ENCODE measurements around the gene ANAPC15.

Gene ANAPC15

DNA sequence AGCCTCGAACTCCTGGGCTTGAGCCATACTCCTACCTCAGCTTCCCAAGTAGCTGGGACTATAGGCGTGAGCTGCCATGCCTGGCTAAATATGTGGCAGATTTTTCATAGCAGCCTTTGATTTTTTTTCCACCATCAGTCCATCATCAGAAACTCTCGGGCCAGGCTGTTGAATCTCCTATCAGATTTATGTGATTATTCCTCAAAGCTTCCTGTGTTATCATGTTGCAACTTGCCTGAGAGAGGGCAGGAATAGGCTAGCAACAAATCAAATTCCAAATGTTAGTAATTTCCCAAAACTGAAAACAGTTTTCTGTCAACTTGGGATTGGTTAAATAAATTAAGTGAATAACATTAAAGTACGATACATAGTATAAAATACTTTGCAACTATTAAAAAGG lies 28.4 kb downstream of the ANAPC15 start:
- DNase-seq, result no peak

DNA sequence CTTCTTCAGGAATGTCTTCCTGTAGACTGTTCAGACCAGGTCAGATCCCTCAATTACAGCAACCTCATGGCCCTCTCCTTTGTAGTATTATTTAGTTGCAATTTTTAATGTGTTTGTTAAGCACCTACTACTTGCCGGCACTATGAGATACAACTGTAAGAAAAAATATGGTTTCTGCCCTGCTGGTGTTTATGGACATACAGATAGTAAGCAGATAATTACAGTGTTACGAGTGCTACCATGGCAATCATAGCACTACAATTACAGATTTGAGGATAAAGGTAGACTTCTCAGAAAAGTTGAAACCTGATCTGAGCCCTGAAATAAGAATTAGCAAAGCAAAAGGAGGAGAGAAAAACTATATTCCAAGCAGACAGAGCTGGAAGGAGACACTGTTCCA lies 29.1 kb downstream of the ANAPC15 start:
- DNase-seq, result no peak

DNA sequence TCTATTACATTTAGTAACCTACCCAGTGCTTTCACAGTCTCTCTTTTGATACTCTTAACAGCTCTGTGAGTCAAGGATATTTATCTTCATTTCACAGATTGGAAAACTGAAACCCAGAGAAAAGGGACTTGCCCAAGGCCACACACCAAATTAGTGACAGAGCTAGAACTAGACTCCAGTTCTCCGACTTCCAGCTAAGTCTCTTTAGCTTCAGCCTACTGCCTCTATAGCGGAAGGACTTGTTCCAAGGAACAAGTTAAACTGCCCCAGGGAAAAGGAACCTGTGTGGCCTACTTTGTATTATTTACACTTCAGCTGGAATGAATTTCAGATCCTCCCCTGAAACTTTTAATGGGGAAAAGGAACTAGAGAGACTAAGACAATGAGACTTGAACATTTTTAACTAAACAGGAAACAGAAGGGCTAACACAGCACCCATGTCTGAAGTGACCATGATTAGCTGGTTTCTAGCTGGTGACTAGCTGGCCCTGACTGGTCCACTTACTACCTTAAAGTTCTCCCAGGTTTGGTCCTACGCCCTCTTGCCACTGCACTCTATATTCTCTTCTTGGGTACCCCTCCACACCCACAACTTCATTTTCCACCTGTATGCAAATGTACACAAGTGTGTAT lies 30.6 kb downstream of the ANAPC15 start:
- DNase-seq, result no peak

DNA sequence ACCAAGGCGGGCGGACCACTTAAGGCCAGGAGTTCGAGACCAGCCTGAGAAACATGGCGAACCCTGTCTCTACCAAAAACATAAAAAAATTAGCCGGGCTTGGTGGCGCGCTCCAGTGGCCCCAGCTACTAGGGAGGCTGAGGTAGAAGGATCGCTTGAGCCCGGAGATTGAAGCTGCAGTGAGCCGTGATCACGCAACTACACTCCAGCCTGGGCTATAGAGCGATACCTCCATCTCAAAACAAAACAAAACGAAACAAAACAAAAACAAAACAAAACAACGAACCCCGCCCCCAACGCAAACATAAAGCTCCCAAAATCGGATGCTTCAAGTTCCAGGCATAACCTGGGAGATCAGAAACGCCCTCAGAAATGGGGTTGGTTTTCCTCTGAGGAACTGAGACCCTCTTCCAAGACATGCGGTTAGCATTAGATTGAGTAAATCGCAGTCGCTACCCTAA lies 31.3 kb downstream of the ANAPC15 start:
- DNase-seq, result no peak

DNA sequence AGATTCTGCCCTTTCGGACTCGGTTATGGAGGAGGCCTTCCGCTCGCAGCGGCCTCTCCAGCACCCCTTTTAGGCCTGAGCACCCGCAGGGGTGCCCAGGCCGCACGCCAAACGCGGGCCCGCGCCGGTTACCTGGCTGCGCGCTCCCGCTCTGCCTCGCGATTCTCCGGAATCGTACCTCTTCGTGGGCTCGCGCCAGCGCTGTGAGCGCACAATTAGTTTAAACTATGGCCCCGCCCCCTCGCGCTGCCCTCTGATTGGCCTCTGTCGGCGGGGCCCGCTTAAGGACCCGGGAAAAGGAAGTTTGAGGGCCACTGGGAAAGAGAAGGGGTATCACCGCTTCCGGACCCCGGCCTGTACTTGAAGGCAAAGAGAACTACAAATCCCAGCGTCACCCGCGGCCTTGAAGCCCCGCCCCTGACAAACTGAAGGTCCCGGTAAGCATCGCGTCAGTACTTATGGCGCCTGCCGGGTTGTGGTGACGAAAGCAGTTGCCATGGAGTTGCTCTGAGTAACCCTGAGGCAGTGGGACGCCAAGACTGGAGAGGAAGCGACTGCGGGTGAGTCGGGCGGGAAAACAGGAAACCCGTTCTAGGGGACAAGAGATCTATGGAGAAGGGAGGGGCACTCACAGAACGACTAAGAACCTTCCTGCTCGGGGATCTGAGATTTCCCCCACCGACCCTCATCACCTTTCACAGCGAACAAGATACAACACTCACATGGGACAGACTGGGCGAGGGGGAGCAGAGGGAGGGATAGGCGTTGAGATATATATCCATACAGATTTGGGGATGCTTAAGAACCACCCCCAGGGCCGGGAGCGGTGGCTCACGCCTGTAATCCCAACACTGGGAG lies 31.9 kb downstream of the ANAPC15 start, which contains the start of the genes LRRC51 and NUMA1:
Gene LRRC51, plus strand, starts transcription at position 525 of the 858 bp plus-strand sequence. CDS start 8,234 bp downstream, outside the sequence.
Gene NUMA1, minus strand, starts transcription at position 217 of the 858 bp plus-strand sequence. CDS start 44,599 bp downstream, outside the sequence.
- DNase-seq, result peak; percentile 100

DNA sequence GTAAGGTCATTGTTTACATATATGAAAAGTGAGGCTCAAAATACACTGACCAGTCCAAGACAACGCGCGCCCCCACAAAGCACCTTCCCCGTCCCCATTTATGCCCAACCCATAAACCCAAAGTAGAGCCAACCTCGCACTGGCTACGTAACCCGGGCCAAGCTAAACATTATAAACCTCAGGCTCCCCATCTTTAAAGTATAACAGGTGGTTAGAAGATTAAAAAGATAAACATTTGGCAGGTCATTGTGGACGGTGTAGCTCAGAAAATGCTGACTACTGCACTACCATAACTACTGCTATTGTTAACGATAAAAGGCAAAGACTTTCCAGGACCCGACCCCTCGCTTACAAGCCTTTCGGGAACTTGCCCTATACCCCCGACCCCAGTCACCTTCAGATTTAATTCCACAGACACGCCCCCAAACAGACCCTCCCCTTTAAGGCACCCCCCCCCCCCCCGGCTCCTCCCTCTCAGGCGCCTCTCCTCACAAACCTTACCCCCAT lies 32.6 kb downstream of the ANAPC15 start:
- DNase-seq, result peak; percentile 14 to 55

DNA sequence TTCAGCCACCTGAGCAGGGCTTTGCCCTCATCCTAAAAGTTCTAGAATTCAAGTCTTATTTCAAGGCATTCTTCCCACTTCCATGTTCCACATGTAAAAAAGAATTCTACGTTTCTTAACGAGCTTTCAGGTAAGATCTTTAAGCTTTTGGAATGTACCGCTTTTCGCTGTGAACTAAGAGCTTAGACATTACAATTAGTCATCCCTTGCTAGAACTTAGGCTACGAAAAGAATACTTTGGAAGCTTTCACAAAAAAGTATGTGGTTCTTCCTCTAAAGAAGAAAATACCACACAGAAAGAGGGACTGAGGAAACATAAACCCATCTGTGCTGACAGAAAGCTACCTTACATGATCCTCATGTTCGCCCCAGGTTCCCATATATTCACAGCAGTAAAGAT lies 34.0 kb downstream of the ANAPC15 start:
- DNase-seq, result no peak

DNA sequence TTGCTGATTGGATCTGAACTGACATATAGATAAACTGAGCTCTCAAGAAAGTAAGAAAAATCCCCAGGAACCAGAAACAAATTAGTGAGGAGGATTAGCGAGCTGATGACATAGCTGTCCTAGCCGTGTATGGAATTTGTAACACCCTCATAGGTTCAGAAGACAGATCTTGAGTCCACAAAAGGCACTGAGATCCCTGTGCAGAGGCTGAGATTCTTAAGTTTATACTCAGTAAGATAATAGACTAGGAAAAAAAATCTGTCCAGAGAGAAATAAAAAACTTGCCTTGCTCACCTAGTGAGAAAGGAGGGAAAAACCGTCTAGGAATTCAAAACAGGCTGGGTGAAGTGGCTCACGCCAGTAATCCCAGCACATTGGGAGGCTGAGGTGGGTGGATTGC lies 36.7 kb downstream of the ANAPC15 start:
- DNase-seq, result no peak

DNA sequence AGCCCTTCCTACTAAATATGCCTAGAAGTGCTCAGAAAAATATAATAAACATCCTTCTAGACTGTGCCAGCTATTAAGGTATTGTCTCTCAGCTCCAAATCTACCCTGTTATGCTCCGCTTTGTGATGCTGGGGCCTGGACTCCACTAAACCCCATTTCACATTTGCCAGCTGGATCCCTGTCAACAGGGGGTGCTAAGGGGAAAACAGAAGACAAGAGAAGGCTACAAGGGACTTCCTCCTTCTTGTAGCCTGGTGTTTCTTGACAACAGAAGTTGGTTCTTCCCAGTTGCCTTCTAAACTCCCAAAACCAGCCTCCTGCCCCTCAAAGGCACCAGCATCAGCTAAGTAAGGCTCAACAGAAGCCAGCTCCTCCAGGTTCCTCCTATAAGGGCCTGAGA lies 37.4 kb downstream of the ANAPC15 start:
- DNase-seq, result peak in 1 of 2 donors; percentile 22

DNA sequence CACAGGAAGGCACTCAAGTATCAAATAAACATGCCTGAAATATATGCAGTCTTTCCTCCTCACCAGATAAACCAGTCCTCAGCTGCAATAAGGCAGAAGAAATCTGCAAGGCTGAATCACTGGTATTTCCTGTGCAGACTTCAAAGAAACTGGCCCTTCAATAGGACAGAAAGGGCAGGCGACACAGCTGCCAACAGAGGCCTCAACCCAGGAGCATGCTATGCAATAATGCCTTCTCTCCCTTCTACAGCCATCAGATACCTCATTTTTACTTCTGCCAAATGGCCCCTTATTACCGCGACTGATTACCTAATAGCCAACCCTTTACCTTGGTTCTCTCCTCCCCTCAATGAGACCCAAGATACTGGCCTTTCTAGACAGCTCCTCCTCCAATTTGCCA lies 40.1 kb downstream of the ANAPC15 start:
- DNase-seq, result no peak

DNA sequence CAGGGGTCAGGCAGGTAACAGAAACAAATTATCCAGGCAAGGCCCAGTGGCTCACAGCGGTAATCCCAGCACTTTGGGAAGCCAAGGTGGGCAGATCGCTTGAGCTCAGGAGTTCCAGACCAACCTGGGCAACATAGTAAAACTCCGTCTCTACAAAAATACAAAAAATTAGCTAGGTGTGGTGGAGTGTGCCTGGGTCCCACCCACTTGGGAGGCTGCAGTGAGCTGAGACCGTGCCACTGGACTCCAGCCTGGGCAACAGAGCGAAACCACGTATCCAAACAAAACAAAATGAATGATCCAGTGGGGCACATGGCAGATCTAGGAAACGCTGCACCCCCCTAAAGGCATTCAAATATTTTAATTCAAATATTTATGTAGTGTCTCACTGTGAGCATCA lies 42.0 kb downstream of the ANAPC15 start:
- no peak for DNase-seq

DNA sequence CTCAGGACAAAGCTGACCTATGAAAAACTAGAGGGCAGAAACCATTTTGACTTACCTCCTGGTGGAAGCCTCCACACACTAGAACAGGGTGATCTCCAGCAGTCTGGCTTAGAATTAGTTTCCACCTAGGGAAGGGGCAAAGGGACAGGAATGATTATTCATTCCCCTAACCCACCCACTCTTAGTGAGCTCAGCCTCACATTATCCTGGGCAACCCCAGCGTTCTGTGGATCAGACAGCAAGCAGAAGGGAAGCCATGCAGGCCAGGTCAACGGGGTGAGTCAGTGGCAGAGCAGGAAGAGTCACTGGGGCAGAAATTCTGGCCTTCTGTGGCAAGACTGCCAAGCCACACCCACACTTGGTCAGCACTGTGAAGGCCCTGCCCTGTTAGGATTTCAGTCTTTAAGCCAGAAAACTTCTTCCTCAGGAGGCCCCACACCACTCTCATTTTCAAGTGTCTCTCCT lies 42.7 kb downstream of the ANAPC15 start:
- DNase-seq, result peak; percentile 14 to 73

DNA sequence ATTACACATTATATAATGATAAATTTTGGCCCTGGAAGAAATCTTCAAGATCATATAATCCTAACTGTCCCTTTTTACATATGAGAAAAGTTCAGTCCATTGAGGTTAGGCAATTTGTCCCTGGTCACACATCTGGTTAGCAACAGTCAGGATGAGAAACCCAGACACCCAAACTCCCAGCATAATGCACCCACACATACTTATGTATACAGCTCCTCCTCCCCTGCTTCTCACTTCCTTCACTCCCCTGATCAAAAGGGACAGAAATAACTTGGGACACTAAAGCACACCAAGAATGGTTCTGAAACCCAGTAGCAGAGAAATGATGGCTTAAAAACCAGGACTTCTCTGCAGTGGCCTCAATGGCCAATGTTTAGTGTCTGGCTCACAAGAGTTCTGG lies 43.3 kb downstream of the ANAPC15 start:
- no peak for DNase-seq

DNA sequence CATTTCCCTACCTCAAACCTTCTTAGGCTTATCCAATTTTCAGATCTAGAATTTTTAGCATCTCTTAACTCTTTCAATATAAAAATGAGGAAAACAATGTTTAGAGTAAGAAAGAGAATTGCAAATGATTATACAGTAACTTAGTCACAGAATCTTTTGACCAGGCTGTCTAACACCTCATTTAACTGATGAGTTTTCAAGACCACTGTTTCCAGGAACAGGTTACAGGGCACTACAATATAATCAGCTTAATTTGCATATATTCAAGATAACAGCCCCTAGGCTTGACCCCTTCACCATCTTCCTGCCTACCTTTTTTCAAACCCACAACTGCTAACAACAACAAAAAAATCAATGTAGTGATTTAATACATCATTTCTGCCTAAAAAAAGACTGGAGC lies 44.8 kb downstream of the ANAPC15 start:
- no peak for DNase-seq

DNA sequence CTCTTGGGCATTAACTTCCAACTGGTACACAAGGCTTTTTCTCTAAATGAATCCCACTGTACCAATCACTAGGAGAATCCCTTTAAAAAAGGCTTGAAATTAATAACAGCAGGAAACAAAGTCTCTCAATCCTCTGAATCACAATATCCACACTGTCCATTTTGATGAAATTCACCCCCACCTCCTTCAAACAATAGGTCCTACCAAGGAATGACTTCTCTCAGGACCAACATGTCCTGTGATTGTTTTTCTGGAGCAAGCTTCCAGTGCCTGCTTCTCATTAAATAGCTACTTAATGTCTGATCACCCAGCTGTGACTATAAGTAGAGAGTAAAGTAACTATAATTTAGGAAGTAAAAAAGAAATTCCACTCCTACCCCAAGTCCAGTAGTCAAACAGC lies 45.2 kb downstream of the ANAPC15 start:
- DNase-seq, result no peak

DNA sequence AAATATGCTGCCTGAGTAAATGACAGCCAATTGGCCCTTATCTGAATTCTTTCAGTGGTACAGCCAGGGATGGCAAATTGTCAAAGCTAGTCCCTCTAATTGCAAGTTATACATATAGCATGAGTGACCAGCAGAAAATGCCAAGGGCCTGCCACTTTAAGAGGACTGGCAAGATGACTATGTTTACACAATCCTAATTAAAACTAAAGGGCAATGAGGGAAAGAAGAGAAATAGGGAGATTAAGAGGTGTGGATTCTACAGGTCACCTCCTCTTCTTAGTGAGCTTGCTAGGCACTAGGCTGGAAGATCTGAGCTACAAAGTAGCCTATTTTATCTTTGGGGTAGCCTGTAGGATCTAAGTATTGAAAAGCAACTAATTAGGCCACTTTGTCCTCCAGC lies 45.6 kb downstream of the ANAPC15 start:
- DNase-seq, result no peak

DNA sequence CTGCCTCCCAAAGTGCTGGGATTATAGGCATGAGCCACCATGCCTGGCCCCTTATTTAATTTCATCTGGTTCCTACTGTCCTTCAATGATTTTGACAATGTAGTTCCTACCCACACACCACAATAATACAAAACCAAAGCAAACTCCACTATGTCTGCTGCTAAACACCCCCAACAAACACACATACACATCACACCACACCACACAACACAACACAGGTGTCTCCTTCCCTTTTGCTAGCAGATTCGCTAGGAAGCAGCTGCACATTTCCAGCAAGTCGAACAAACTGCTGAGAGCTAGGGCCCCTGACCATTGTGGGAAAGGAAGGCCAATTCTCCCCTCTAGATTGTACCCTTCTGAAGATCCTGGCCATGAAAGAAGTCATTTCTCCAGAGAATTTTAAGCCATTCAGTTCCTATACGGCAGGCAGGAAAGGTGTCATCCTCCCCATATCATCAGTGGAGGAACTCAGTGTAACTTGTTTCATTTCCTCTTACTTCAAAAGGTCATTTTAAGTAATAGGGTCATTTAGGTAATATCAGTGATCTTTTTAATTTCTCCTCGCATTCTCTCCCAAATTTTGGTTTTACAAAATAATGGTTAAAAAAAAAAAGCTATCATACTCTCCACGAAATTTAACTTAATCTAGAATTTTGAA lies 50.6 kb downstream of the ANAPC15 start:
- no peak for DNase-seq

All from CD4-positive, alpha-beta T cell treated with Interleukin-1 beta for 1 hour (primary cell).